Measurements from ENCODE around the gene DMXL2. TPM values are rescaled to one million over a fixed set of nuclear protein-coding genes. Genes with fewer than 3 reads are reported as not detected.

Gene DMXL2
- total RNA-seq, 1 experiment from 2014 or later, result 10.9 TPM

GRCh38 chr15:51398626-51399025 is 223.9 kb downstream of the DMXL2 start:
- ATAC-seq, result no peak
- DNase-seq, result no peak
- peaks cover 3% of the 10 kb centered on the region for H3K4me1 ChIP-seq (ENCODE audit: insufficient read depth, low read length)
- no peaks in the 10 kb centered on the region for H3F3A ChIP-seq (ENCODE audit: low read length, unreplicated experiment)
- H3K79me2 ChIP-seq (ENCODE audit: low read length), result no peaks in the 10 kb centered on the region
- no peak overlapping the region for H3K4me3 ChIP-seq (ENCODE audit: low read length)
- H3K27ac ChIP-seq (ENCODE audit: low read length), result no peak overlapping the region
- intact Hi-C loops (cut with micrococcal nuclease), result no loop called here
- ChIA-PET POLR2A (ENCODE audit: unreplicated experiment) (no interaction called here), CTCF (interaction anchor here (0.5 kb wide), 1 partner anchor 50 kb away, joined by 5 read pairs; no protein-coding TSS in a partner anchor)
- no peak overlapping the region for H3K4me2 ChIP-seq (ENCODE audit: low read length)
- no peaks in the 10 kb centered on the region for H3K9me3 ChIP-seq (ENCODE audit: low read length)
- no peaks in the 10 kb centered on the region for H3K9me2 ChIP-seq (replicated peaks; ENCODE audit: low read length)
- BruUV-seq (replicated peaks), result no TSS peak
- no peak overlapping the region for H2AFZ ChIP-seq (ENCODE audit: low read length)
- H3K36me3 ChIP-seq (ENCODE audit: low read depth, low read length), result no peaks in the 10 kb centered on the region
- no peak overlapping the region for H3K9ac ChIP-seq (ENCODE audit: low read length)
- H3K27me3 ChIP-seq (ENCODE audit: low read length), result peaks cover 3% of the 10 kb centered on the region; the same call in 1 of the 2 replicates
- no peaks in the 10 kb centered on the region for H4K20me1 ChIP-seq (ENCODE audit: low read length)
- TF ChIP-seq EZH2 (IDR thresholded peaks at IDR 0.05; ENCODE audit: low read length, unreplicated experiment) (no peak), CTCF (conservative IDR thresholded peaks at IDR 0.05; ENCODE audit: low read depth, low read length) (no peak), EZH2phosphoT487 (IDR thresholded peaks at IDR 0.05; ENCODE audit: borderline replicate concordance, low read length) (no peak)

Other genes with a start within 250 kb of the DMXL2 start
- not detected in 2 replicates for gene SCG3, start 58.7 kb upstream of the DMXL2 start, total RNA-seq (2014; rRNA removed)
- 5.2 and 6.0 TPM in 2 replicates for gene LYSMD2, start 114.9 kb upstream of the DMXL2 start, total RNA-seq (2014; rRNA removed)
- 0.95 and 1.4 TPM in 2 replicates for gene TMOD2, start 128.8 kb upstream of the DMXL2 start, total RNA-seq (2014; rRNA removed)
- 35.5 and 43.9 TPM in 2 replicates for gene TMOD3, start 206.9 kb upstream of the DMXL2 start, total RNA-seq (2014; rRNA removed)

Data from PC-3 (cell line).